Liver (tissue), 3 donors: Measurements from ENCODE around the gene AK5.

Experiments used
- EGR1 ChIP-seq, 2 donors: IDR thresholded peaks; 2 replicates each; pipeline ENCODE4 v1.6.1; 2016 to 2018; ENCODE audit warnings: antibody characterized with exemption in 2 of 2, low read depth in 2 of 2
- FOXA1 ChIP-seq: IDR thresholded peaks from 2 replicates; pipeline ENCODE4 v1.6.1; 2016; ENCODE audit warnings: antibody characterized with exemption
- FOXA2 ChIP-seq: IDR thresholded peaks from 2 replicates; pipeline ENCODE4 v1.6.1; 2016; ENCODE audit warnings: antibody characterized with exemption
- GABPA ChIP-seq, 2 donors: IDR thresholded peaks in 1 of 2; conservative IDR thresholded peaks in 1 of 2; 2 replicates each; pipeline ENCODE4 v1.6.1; 2016; ENCODE audit warnings: antibody characterized with exemption in 2 of 2, mild to moderate bottlenecking in 1 of 2, moderate library complexity in 1 of 2
- JUND ChIP-seq, 2 donors: IDR thresholded peaks; 2 replicates each; pipeline ENCODE4 v1.6.1; 2016; ENCODE audit warnings: antibody characterized with exemption in 2 of 2
- RAD21 ChIP-seq, 2 donors: IDR thresholded peaks; 2 replicates each; pipeline ENCODE4 v1.6.1; 2016; ENCODE audit warnings: antibody characterized with exemption in 2 of 2, mild to moderate bottlenecking in 2 of 2
- RXRA ChIP-seq, 2 donors: IDR thresholded peaks; 2 replicates each; pipeline ENCODE4 v1.6.1; 2017 to 2018; ENCODE audit warnings: antibody characterized with exemption in 2 of 2, mild to moderate bottlenecking in 1 of 2
- SP1 ChIP-seq: IDR thresholded peaks from 2 replicates; pipeline ENCODE4 v1.6.1; 2018; ENCODE audit warnings: antibody characterized with exemption, mild to moderate bottlenecking
- TAF1 ChIP-seq: conservative IDR thresholded peaks from 2 replicates; pipeline ENCODE4 v1.6.1; 2016; ENCODE audit warnings: antibody characterized with exemption, mild to moderate bottlenecking
- YY1 ChIP-seq: IDR thresholded peaks from 2 replicates; pipeline ENCODE4 v1.6.1; 2016; ENCODE audit warnings: antibody characterized with exemption, mild to moderate bottlenecking
- TF ChIP-seq, protein P1 (sequence below): fragments of 150-350 bp; IDR thresholded peaks from 2 replicates; pipeline ENCODE4 v1.5.1; 2017; ENCODE audit warnings: improper control_type of control experiment, low read depth, low read length; ENCODE audit not compliant: missing input control
- TF ChIP-seq, protein P2 (sequence below): IDR thresholded peaks from 2 replicates; pipeline ENCODE4 v1.6.1; 2016; ENCODE audit warnings: antibody characterized with exemption
- TF ChIP-seq, protein P3 (sequence below): IDR thresholded peaks from 2 replicates; pipeline ENCODE4 v1.6.1; 2016; ENCODE audit warnings: antibody characterized with exemption, mild to moderate bottlenecking
- TF ChIP-seq, protein P4 (sequence below): IDR thresholded peaks from 2 replicates; pipeline ENCODE4 v1.6.1; 2016; ENCODE audit warnings: antibody characterized with exemption
- donor health status: healthy.
- donor health status: healthy.

GRCh38 chr1:77416692-77417450, 135.1 kb downstream of the AK5 start:
- TF ChIP-seq, protein P1, sequence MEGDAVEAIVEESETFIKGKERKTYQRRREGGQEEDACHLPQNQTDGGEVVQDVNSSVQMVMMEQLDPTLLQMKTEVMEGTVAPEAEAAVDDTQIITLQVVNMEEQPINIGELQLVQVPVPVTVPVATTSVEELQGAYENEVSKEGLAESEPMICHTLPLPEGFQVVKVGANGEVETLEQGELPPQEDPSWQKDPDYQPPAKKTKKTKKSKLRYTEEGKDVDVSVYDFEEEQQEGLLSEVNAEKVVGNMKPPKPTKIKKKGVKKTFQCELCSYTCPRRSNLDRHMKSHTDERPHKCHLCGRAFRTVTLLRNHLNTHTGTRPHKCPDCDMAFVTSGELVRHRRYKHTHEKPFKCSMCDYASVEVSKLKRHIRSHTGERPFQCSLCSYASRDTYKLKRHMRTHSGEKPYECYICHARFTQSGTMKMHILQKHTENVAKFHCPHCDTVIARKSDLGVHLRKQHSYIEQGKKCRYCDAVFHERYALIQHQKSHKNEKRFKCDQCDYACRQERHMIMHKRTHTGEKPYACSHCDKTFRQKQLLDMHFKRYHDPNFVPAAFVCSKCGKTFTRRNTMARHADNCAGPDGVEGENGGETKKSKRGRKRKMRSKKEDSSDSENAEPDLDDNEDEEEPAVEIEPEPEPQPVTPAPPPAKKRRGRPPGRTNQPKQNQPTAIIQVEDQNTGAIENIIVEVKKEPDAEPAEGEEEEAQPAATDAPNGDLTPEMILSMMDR = peak; percentile 19
- TF ChIP-seq TAF1 (no peak), YY1 (no peak), FOXA2 (no peak), RAD21 (IDR thresholded peaks at IDR 0.05) (peak; percentile 33 to 59), EGR1 (IDR thresholded peaks at IDR 0.05; ENCODE audit: low read depth in 2 of 2) (no peak), JUND (IDR thresholded peaks at IDR 0.05) (no peak), GABPA (IDR thresholded peaks at IDR 0.05 in 1 of 2, conservative IDR thresholded peaks at IDR 0.05 in 1 of 2) (no peak), SP1 (no peak), FOXA1 (no peak), RXRA (IDR thresholded peaks at IDR 0.05) (no peak)
- TF ChIP-seq, protein P2, sequence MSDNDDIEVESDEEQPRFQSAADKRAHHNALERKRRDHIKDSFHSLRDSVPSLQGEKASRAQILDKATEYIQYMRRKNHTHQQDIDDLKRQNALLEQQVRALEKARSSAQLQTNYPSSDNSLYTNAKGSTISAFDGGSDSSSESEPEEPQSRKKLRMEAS = no peak
- TF ChIP-seq, protein P3, sequence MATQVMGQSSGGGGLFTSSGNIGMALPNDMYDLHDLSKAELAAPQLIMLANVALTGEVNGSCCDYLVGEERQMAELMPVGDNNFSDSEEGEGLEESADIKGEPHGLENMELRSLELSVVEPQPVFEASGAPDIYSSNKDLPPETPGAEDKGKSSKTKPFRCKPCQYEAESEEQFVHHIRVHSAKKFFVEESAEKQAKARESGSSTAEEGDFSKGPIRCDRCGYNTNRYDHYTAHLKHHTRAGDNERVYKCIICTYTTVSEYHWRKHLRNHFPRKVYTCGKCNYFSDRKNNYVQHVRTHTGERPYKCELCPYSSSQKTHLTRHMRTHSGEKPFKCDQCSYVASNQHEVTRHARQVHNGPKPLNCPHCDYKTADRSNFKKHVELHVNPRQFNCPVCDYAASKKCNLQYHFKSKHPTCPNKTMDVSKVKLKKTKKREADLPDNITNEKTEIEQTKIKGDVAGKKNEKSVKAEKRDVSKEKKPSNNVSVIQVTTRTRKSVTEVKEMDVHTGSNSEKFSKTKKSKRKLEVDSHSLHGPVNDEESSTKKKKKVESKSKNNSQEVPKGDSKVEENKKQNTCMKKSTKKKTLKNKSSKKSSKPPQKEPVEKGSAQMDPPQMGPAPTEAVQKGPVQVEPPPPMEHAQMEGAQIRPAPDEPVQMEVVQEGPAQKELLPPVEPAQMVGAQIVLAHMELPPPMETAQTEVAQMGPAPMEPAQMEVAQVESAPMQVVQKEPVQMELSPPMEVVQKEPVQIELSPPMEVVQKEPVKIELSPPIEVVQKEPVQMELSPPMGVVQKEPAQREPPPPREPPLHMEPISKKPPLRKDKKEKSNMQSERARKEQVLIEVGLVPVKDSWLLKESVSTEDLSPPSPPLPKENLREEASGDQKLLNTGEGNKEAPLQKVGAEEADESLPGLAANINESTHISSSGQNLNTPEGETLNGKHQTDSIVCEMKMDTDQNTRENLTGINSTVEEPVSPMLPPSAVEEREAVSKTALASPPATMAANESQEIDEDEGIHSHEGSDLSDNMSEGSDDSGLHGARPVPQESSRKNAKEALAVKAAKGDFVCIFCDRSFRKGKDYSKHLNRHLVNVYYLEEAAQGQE = no peak
- TF ChIP-seq, protein P4, sequence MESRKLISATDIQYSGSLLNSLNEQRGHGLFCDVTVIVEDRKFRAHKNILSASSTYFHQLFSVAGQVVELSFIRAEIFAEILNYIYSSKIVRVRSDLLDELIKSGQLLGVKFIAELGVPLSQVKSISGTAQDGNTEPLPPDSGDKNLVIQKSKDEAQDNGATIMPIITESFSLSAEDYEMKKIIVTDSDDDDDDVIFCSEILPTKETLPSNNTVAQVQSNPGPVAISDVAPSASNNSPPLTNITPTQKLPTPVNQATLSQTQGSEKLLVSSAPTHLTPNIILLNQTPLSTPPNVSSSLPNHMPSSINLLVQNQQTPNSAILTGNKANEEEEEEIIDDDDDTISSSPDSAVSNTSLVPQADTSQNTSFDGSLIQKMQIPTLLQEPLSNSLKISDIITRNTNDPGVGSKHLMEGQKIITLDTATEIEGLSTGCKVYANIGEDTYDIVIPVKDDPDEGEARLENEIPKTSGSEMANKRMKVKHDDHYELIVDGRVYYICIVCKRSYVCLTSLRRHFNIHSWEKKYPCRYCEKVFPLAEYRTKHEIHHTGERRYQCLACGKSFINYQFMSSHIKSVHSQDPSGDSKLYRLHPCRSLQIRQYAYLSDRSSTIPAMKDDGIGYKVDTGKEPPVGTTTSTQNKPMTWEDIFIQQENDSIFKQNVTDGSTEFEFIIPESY = no peak
